CD14-positive monocyte (primary cell): ENCODE data around the gene CWC22. TPM values are rescaled to one million over a fixed set of nuclear protein-coding genes. Genes with fewer than 3 reads are reported as not detected.

ENCODE experiments used
- DNase-seq, 3 donors: peaks; one replicate each; pipeline ENCODE4 v3.0.0-alpha.2; 2011 to 2022
- H2AFZ ChIP-seq: 2 replicates; pipeline ENCODE4 v1.6.0; 2012; ENCODE audit warnings: mild to moderate bottlenecking, low read depth, low read length, inconsistent platforms; ENCODE audit not compliant: insufficient read depth, poor library complexity, severe bottlenecking
- H3K27ac ChIP-seq, 2 donors: 1 replicate in 1 of 2; 2 replicates in 1 of 2; pipeline ENCODE4 v1.5.1; 2012 to 2013; ENCODE audit warnings: low read length in 2 of 2, control low read depth in 1 of 2, inconsistent platforms in 1 of 2, low read depth in 1 of 2, mild to moderate bottlenecking in 1 of 2
- H3K27me3 ChIP-seq, 2 donors: one replicate each; pipeline versions ENCODE4 v1.6.0 to v1.6.1; 2011 to 2013; ENCODE audit warnings: low read length in 2 of 2; ENCODE audit not compliant: control insufficient read depth in 2 of 2, insufficient read depth in 2 of 2
- H3K36me3 ChIP-seq, 2 donors: replicated peaks in 1 of 2; 1 replicate in 1 of 2; 2 replicates in 1 of 2; pipeline versions ENCODE4 v1.5.1 to v1.6.1; 2012 to 2013; ENCODE audit warnings: low read length in 2 of 2, control low read depth in 1 of 2, inconsistent platforms in 1 of 2, mild to moderate bottlenecking in 1 of 2; ENCODE audit not compliant: insufficient read depth in 2 of 2, control insufficient read depth in 1 of 2
- H3K4me1 ChIP-seq, 2 donors: 1 replicate in 1 of 2; 2 replicates in 1 of 2; pipeline versions ENCODE4 v1.5.1 to v1.6.1; 2012 to 2013; ENCODE audit warnings: low read length in 2 of 2, control low read depth in 1 of 2, inconsistent platforms in 1 of 2, mild to moderate bottlenecking in 1 of 2, moderate library complexity in 1 of 2; ENCODE audit not compliant: insufficient read depth in 2 of 2, control insufficient read depth in 1 of 2
- H3K4me2 ChIP-seq: replicated peaks from 2 replicates; pipeline ENCODE3; 2012; ENCODE audit warnings: low read length, moderate library complexity, mild to moderate bottlenecking; ENCODE audit not compliant: poor library complexity, severe bottlenecking; ENCODE audit errors: extremely low read depth
- H3K4me3 ChIP-seq, 3 experiments: fragments of 200-600 bp in 1 of 3; sonication (generic) in 1 of 3; replicated peaks in 1 of 3; 1 replicate in 2 of 3; 2 replicates in 1 of 3; pipeline ENCODE4 v1.5.1; 2011 to 2013; ENCODE audit warnings: low read length in 3 of 3, mild to moderate bottlenecking in 3 of 3, control low read depth in 2 of 3, low read depth in 2 of 3, inconsistent platforms in 1 of 3, moderate library complexity in 1 of 3
- H3K79me2 ChIP-seq: 2 replicates; pipeline ENCODE4 v1.6.0; 2012; ENCODE audit warnings: mild to moderate bottlenecking, control low read depth, inconsistent platforms, low read length, moderate library complexity; ENCODE audit not compliant: insufficient read depth
- H3K9ac ChIP-seq: 2 replicates; pipeline ENCODE4 v1.6.0; 2017; ENCODE audit warnings: low read length, mild to moderate bottlenecking; ENCODE audit not compliant: insufficient read depth, poor library complexity, severe bottlenecking
- H3K9me3 ChIP-seq, 2 donors: replicated peaks in 1 of 2; 1 replicate in 1 of 2; 2 replicates in 1 of 2; pipeline versions ENCODE4 v1.5.1 to v1.6.1; 2012 to 2013; ENCODE audit warnings: low read length in 2 of 2, control low read depth in 1 of 2; ENCODE audit not compliant: control insufficient read depth in 1 of 2, insufficient read depth in 1 of 2
- H4K20me1 ChIP-seq: 2 replicates; pipeline ENCODE4 v1.6.0; 2012; ENCODE audit warnings: mild to moderate bottlenecking, low read length, control low read depth, moderate library complexity; ENCODE audit not compliant: insufficient read depth
- H3K27ac Mint-ChIP-seq, 7 donors: one replicate each; pipeline ENCODE4 v1.8.0; 2020; ENCODE audit warnings: mild to moderate bottlenecking in 7 of 7, mixed read lengths in 7 of 7, moderate library complexity in 6 of 7, inconsistent platforms in 2 of 7
- H3K27me3 Mint-ChIP-seq, 3 donors: one replicate each; pipeline ENCODE4 v1.8.0; 2021 to 2022; ENCODE audit warnings: low read depth in 3 of 3, mild to moderate bottlenecking in 3 of 3, mixed read lengths in 3 of 3, moderate library complexity in 3 of 3, inconsistent platforms in 1 of 3
- H3K36me3 Mint-ChIP-seq, 2 donors: one replicate each; pipeline ENCODE4 v1.8.0; 2020; ENCODE audit warnings: mixed read lengths in 2 of 2, inconsistent platforms in 1 of 2, mild to moderate bottlenecking in 1 of 2
- H3K4me1 Mint-ChIP-seq: one replicate; pipeline ENCODE4 v1.8.0; 2020; ENCODE audit warnings: mild to moderate bottlenecking, mixed read lengths
- H3K4me3 Mint-ChIP-seq, 2 donors: one replicate each; pipeline ENCODE4 v1.8.0; 2020; ENCODE audit warnings: mild to moderate bottlenecking in 2 of 2, mixed read lengths in 2 of 2, moderate library complexity in 1 of 2
- H3K9me3 Mint-ChIP-seq, 7 donors: one replicate each; pipeline ENCODE4 v1.8.0; 2020 to 2022; ENCODE audit warnings: mixed read lengths in 7 of 7, mild to moderate bottlenecking in 6 of 7, moderate library complexity in 6 of 7, inconsistent platforms in 2 of 7
- WGBS: methylation state at CpG from one replicate; pipeline ENCODE4 v1.1.5; 2013; ENCODE audit warnings: missing lambda C conversion rate; ENCODE audit not compliant: insufficient coverage; 5-methylcytosine and 5-hydroxymethylcytosine counted together
- intact Hi-C, 2 donors: fragments of 100-400 bp; cut with micrococcal nuclease; formaldehyde crosslinking; loops; one replicate each; pipeline versions ENCODE4 v1.15.0 to v1.15.1; 2023
- polyA plus RNA-seq, 3 donors: library from polyadenylated mRNA; depleted of rRNA in 1 of 3; unstranded in 2 of 3; stranded (reverse) in 1 of 3; fragments of 300-500 nt in 2 of 3; fragments of >200 nt in 1 of 3; fragmentation: Illumina TruSeq in 2 of 3; gene quantifications; 1 replicate in 2 of 3; 2 replicates in 1 of 3; pipeline ENCODE4 v1.2.3, GENCODE V29; 2012 to 2021
- TF ChIP-seq, protein P1 (sequence below): fragments of 200-600 bp; IDR thresholded peaks from one replicate; pipeline ENCODE4 v1.8.0; 2022; ENCODE audit warnings: antibody characterized with exemption, mild to moderate bottlenecking

CWC22 gene
- polyA plus RNA-seq, 3 donors = 4.4 to 14.9 (median 9.5) TPM

DNA sequence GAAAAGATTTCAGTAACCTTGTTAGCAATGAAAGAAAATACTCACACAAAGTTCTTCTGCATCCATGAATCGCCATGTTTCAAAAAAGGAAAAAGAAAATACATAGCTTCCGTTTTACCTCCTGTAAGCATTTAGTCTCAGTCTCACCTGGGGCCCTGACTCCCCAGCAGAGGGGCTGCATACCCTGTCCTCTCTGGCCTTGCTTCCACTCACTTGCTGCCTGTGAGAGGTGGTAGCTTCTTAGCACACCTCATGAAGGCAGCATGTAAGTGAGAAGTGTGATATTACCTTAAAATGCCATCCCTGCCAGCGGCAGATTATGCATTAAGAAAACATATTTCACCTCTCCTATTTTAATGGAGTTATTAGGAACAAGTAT, 96.4 kb downstream of the CWC22 start:
- Mint-ChIP-seq H3K27ac (no peak overlapping the region), H3K27me3 (peaks cover 0 to 2% (median 1%) of the 10 kb centered on the region in 3 donors)
- no peaks in the 10 kb centered on the region for H3K36me3 ChIP-seq

DNA sequence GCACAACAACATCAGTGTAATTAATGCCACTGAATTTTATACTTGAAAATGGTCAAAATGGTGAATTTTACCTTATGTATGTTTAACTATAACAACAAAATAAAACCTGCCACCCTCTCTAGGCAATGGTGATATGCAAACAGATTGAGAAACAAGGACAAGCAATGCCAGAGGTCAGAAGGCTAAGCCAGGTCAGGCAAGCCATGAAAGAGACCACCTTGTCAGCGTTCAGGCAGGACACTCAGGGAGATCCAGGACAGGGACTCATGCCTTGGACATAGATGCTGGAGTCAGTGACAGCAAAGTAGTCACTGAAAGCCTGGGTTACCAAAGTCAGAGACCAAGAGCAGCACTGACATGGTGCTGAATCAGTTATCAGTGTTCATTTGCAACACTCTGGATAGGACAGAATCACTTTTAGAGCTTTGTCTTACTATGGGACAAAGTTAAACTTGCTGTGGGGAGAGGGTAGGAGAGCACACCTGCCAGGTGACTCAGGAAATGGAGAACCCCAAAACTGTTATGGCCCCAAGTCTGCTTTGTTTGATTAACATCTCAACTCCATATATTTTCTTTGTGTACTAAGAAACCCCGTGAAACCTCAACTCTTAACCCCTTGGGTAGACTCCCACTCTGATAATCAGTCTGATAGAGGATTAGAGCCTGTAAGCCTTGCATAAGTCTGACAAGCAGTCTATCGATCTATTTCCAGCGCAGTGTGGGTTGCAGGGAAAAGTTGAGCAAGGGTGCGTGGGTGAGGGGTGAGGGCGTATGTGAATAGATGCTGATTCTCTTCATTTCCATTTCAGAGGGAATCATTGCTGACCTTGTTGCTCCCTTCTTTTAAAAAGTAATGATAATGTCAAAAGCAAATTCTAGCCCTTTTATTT, 97.0 kb downstream of the CWC22 start:
- WGBS = 83% methylated on average over 3 of the region's 6 CpGs
- Histone ChIP-seq H2AFZ (no peak overlapping the region), H3K4me3 (no peak overlapping the region), H3K79me2 (no peaks in the 10 kb centered on the region), H4K20me1 (no peaks in the 10 kb centered on the region), H3K4me1 (no peaks in the 10 kb centered on the region), H3K27ac (no peak overlapping the region), H3K4me2 (no peak overlapping the region), H3K36me3 (no peaks in the 10 kb centered on the region), H3K9me3 (no peaks in the 10 kb centered on the region), H3K9ac (no peak overlapping the region), H3K27me3 (no peaks in the 10 kb centered on the region)
- H3K9me3 Mint-ChIP-seq = peaks cover 0 to 7% (median 0%) of the 10 kb centered on the region in 7 donors
- H3K27me3 Mint-ChIP-seq = peaks cover 0 to 2% (median 1%) of the 10 kb centered on the region in 3 donors
- TF ChIP-seq, protein P1, sequence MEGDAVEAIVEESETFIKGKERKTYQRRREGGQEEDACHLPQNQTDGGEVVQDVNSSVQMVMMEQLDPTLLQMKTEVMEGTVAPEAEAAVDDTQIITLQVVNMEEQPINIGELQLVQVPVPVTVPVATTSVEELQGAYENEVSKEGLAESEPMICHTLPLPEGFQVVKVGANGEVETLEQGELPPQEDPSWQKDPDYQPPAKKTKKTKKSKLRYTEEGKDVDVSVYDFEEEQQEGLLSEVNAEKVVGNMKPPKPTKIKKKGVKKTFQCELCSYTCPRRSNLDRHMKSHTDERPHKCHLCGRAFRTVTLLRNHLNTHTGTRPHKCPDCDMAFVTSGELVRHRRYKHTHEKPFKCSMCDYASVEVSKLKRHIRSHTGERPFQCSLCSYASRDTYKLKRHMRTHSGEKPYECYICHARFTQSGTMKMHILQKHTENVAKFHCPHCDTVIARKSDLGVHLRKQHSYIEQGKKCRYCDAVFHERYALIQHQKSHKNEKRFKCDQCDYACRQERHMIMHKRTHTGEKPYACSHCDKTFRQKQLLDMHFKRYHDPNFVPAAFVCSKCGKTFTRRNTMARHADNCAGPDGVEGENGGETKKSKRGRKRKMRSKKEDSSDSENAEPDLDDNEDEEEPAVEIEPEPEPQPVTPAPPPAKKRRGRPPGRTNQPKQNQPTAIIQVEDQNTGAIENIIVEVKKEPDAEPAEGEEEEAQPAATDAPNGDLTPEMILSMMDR = no peak
- H3K36me3 Mint-ChIP-seq = no peaks in the 10 kb centered on the region
- no peaks in the 10 kb centered on the region for H3K4me1 Mint-ChIP-seq
- DNase-seq = no peak
- no peak overlapping the region for H3K27ac Mint-ChIP-seq
- intact Hi-C loops = no loop called here
- H3K4me3 Mint-ChIP-seq = no peak overlapping the region

More for the DNA sequence above, 96.4 kb downstream of the CWC22 start:
- no peaks in the 10 kb centered on the region for H3K4me1 ChIP-seq
- H2AFZ ChIP-seq = no peak overlapping the region
- no peaks in the 10 kb centered on the region for H4K20me1 ChIP-seq
- no peak for DNase-seq
- H3K4me3 ChIP-seq = no peak overlapping the region
- H3K27me3 ChIP-seq = no peaks in the 10 kb centered on the region
- TF ChIP-seq, protein P1 = no peak
- peaks cover 0 to 7% (median 0%) of the 10 kb centered on the region in 7 donors for H3K9me3 Mint-ChIP-seq
- no peaks in the 10 kb centered on the region for H3K36me3 Mint-ChIP-seq
- no peak overlapping the region for H3K9ac ChIP-seq
- no peak overlapping the region for H3K4me2 ChIP-seq
- H3K79me2 ChIP-seq = no peaks in the 10 kb centered on the region
- no peaks in the 10 kb centered on the region for H3K9me3 ChIP-seq
- H3K4me3 Mint-ChIP-seq = no peak overlapping the region
- 100% methylated on average over 1 of the region's 3 CpGs for WGBS
- intact Hi-C loops = no loop called here
- H3K27ac ChIP-seq = no peak overlapping the region
- H3K4me1 Mint-ChIP-seq = no peaks in the 10 kb centered on the region
